Loucy (cell line): ENCODE data around the gene TXNL4A.

Experiments
- H2AFZ ChIP-seq: fragments of 200-600 bp; sonication (generic); 2 replicates; pipeline ENCODE4 v1.6.0; 2016; ENCODE audit warnings: antibody characterized with exemption, mild to moderate bottlenecking, low read length, moderate library complexity
- H3F3A ChIP-seq: fragments of 200-600 bp; 2 replicates; pipeline ENCODE4 v1.6.0; 2016; ENCODE audit warnings: antibody characterized with exemption, low read depth, mild to moderate bottlenecking
- H3K27me3 ChIP-seq: fragments of 200-600 bp; sonication (generic); 2 replicates; pipeline ENCODE4 v1.6.1; 2014; ENCODE audit warnings: low read length, mild to moderate bottlenecking; ENCODE audit not compliant: insufficient read depth, poor library complexity, severe bottlenecking
- H3K36me3 ChIP-seq: fragments of 200-600 bp; sonication (generic); 2 replicates; pipeline ENCODE4 v1.6.1; 2016; ENCODE audit warnings: low read length; ENCODE audit not compliant: insufficient read depth
- H3K4me1 ChIP-seq: fragments of 200-600 bp; sonication (generic); 2 replicates; pipeline ENCODE4 v1.5.1; 2014; ENCODE audit warnings: low read length, mild to moderate bottlenecking; ENCODE audit not compliant: insufficient read depth, poor library complexity, severe bottlenecking
- H3K4me2 ChIP-seq: fragments of 200-600 bp; sonication (generic); 2 replicates; pipeline ENCODE4 v1.6.0; 2014; ENCODE audit warnings: antibody characterized with exemption, low read length, low read depth, mild to moderate bottlenecking; ENCODE audit not compliant: poor library complexity, severe bottlenecking
- H3K4me3 ChIP-seq: fragments of 200-600 bp; sonication (generic); 2 replicates; pipeline ENCODE4 v1.5.1; 2014; ENCODE audit warnings: low read length, mild to moderate bottlenecking, mixed read lengths; ENCODE audit not compliant: poor library complexity, severe bottlenecking
- H3K79me2 ChIP-seq: fragments of 200-600 bp; sonication (generic); 2 replicates; pipeline ENCODE4 v1.6.1; 2014; ENCODE audit warnings: low read length; ENCODE audit not compliant: insufficient read depth
- H3K9ac ChIP-seq: fragments of 200-600 bp; sonication (generic); 2 replicates; pipeline ENCODE4 v1.6.0; 2014; ENCODE audit warnings: mild to moderate bottlenecking, low read depth, low read length, moderate library complexity; ENCODE audit not compliant: poor library complexity, severe bottlenecking
- H3K9me2 ChIP-seq: fragments of 200-600 bp; sonication (generic); replicated peaks from 2 replicates; pipeline ENCODE4 v1.6.1; 2016; ENCODE audit warnings: low read depth, low read length, mixed read lengths
- H3K9me3 ChIP-seq: fragments of 200-600 bp; sonication (generic); 2 replicates; pipeline ENCODE4 v1.6.1; 2014; ENCODE audit warnings: mild to moderate bottlenecking, antibody characterized with exemption, low read length, low read depth; ENCODE audit not compliant: insufficient read depth
- H4K20me1 ChIP-seq: fragments of 200-600 bp; sonication (generic); 2 replicates; pipeline ENCODE4 v1.6.0; 2014; ENCODE audit warnings: antibody characterized with exemption, low read length, mild to moderate bottlenecking; ENCODE audit not compliant: insufficient read depth, poor library complexity, severe bottlenecking
- CTCF ChIP-seq: fragments of 200-600 bp; sonication (generic); conservative IDR thresholded peaks from 2 replicates; pipeline ENCODE4 v1.5.1; 2014; ENCODE audit warnings: mild to moderate bottlenecking, antibody characterized with exemption, low read length
- EZH2phosphoT487 ChIP-seq: fragments of 200-600 bp; IDR thresholded peaks from 2 replicates; pipeline ENCODE4 v1.6.1; 2018; ENCODE audit warnings: antibody characterized with exemption, mild to moderate bottlenecking, moderate library complexity, borderline replicate concordance

The TXNL4A gene

GRCh38 chr18:79931475-79931874 lies 56.9 kb downstream of the TXNL4A start:
- Histone ChIP-seq H3K4me2 (no peak overlapping the region), H3K9me3 (peaks cover 15% of the 10 kb centered on the region; the same call in 1 of the 2 replicates), H3K27me3 (no peaks in the 10 kb centered on the region), H3K4me3 (no peak overlapping the region), H3K9me2 (no peaks in the 10 kb centered on the region), H4K20me1 (no peaks in the 10 kb centered on the region), H3K36me3 (peaks cover 45% of the 10 kb centered on the region), H2AFZ (no peak overlapping the region), H3K79me2 (peaks cover 32% of the 10 kb centered on the region), H3K4me1 (no peaks in the 10 kb centered on the region), H3K9ac (no peak overlapping the region), H3F3A (no peaks in the 10 kb centered on the region)
- TF ChIP-seq CTCF: no peak
- no peak for TF ChIP-seq EZH2phosphoT487

DNA sequence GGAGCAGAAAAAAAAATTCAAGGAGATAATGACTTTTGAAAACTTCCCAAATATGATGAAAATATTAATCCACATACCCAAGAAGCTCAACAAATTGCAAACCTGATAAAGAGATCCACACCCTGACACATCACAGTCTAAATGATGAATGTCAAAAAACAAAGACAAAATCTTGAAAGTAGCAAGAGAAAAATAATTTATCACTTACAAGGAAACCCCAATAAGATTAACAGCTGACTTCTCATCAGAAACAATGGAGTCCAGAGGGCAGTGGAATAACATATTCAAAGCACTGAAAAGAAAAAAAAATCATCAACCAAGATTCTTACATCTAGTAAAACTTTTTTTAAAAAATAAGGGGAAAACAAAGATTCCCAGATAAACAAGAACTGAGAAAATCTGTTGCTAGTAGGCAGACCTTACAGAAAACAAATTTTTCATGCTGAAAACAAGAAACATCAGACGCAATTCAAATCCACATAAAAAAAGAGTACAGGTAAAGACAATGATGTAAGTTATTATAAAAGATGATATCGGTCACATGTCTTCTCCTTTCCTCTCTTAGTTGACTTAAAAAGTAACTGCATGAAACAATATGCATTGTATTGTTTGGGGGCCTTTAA lies 58.2 kb downstream of the TXNL4A start:
- Histone ChIP-seq H3F3A (no peaks in the 10 kb centered on the region), H3K4me2 (no peak overlapping the region), H3K9ac (no peak overlapping the region), H3K9me2 (no peaks in the 10 kb centered on the region), H3K36me3 (peaks cover 36% of the 10 kb centered on the region), H3K4me1 (no peaks in the 10 kb centered on the region), H3K79me2 (peaks cover 28% of the 10 kb centered on the region), H3K9me3 (peaks cover 15% of the 10 kb centered on the region; the same call in 1 of the 2 replicates), H4K20me1 (no peaks in the 10 kb centered on the region), H2AFZ (no peak overlapping the region), H3K4me3 (no peak overlapping the region), H3K27me3 (no peaks in the 10 kb centered on the region)
- TF ChIP-seq EZH2phosphoT487: no peak
- TF ChIP-seq CTCF: no peak

GRCh38 chr18:79928563-79928960 lies 59.8 kb downstream of the TXNL4A start:
- Histone ChIP-seq H3K4me3 (no peak overlapping the region), H3K27me3 (no peaks in the 10 kb centered on the region), H3K36me3 (peaks cover 27% of the 10 kb centered on the region), H3K79me2 (peaks cover 21% of the 10 kb centered on the region), H3K9me2 (no peaks in the 10 kb centered on the region), H3F3A (no peaks in the 10 kb centered on the region), H3K4me2 (no peak overlapping the region), H3K9ac (no peak overlapping the region), H3K9me3 (peaks cover 15% of the 10 kb centered on the region; the same call in 1 of the 2 replicates), H2AFZ (no peak overlapping the region), H3K4me1 (no peaks in the 10 kb centered on the region), H4K20me1 (no peaks in the 10 kb centered on the region)
- TF ChIP-seq CTCF (no peak), EZH2phosphoT487 (no peak)
